A549 (cell line): ENCODE results near the gene ASZ1.

Source experiments
- CTCF ChIP-seq: fragments of >200 bp; sonication (Bioruptor Twin); formaldehyde crosslinking; IDR thresholded peaks from 3 replicates; pipeline ENCODE4 v1.5.1; 2016
- EP300 ChIP-seq, 2 experiments: fragments of >200 bp; sonication (Bioruptor Twin); formaldehyde crosslinking; IDR thresholded peaks; 2 replicates in 1 of 2; 3 replicates in 1 of 2; pipeline ENCODE4 v1.6.1; 2016 to 2017
- ESRRA ChIP-seq: fragments of 150-350 bp; IDR thresholded peaks from 2 replicates; pipeline ENCODE4 v1.6.1; 2014; ENCODE audit warnings: mild to moderate bottlenecking, low read length, borderline replicate concordance
- JUNB ChIP-seq: fragments of >200 bp; sonication (Bioruptor Twin); formaldehyde crosslinking; IDR thresholded peaks from 2 replicates; pipeline ENCODE4 v1.6.1; 2016
- MYC ChIP-seq: IDR thresholded peaks from 2 replicates; pipeline ENCODE4 v1.6.1; 2012; ENCODE audit warnings: mild to moderate bottlenecking, inconsistent platforms, low read length, improper control_type of control experiment, borderline replicate concordance
- SMC3 ChIP-seq: fragments of >200 bp; sonication (Bioruptor Twin); formaldehyde crosslinking; IDR thresholded peaks from 3 replicates; pipeline ENCODE4 v1.6.1; 2018; ENCODE audit warnings: inconsistent platforms
- TF ChIP-seq, protein P1 (sequence below): fragments of 150-350 bp; IDR thresholded peaks from 2 replicates; pipeline ENCODE4 v1.6.1; 2014; ENCODE audit warnings: low read depth, mild to moderate bottlenecking, low read length

DNA sequence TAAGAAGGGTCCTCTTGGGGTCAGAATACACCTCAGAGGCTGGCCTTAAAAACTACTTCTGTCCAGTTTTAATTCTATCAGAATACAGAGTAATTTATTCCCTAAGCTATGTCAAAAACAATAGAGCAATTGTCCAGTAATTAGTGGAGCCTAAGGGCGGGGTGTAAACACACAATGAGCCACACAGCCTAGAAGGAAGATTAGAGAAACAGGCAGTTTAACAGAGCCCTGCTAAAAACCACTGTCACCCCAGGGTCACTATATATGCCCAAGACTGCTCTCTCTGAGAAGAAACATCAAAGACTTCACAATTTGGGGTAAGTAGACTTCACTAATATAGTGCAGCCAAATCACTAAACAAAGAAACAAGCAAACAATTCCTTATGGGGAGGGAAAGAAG lies 77.3 kb downstream of the ASZ1 start:
- TF ChIP-seq ESRRA (no peak), SMC3 (no peak), EP300 (IDR thresholded peaks at IDR 0.05) (no peak), CTCF (no peak), MYC (no peak), JUNB (no peak)
- TF ChIP-seq, protein P1, sequence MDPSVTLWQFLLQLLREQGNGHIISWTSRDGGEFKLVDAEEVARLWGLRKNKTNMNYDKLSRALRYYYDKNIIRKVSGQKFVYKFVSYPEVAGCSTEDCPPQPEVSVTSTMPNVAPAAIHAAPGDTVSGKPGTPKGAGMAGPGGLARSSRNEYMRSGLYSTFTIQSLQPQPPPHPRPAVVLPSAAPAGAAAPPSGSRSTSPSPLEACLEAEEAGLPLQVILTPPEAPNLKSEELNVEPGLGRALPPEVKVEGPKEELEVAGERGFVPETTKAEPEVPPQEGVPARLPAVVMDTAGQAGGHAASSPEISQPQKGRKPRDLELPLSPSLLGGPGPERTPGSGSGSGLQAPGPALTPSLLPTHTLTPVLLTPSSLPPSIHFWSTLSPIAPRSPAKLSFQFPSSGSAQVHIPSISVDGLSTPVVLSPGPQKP, result no peak
